B cell (primary cell): ENCODE measurements around the gene ZNF679. TPM values are rescaled to one million over a fixed set of nuclear protein-coding genes. Genes with fewer than 3 reads are reported as not detected.

Experiments used
- ATAC-seq: fragments of 200-7000 bp; cut with Tn5 transposase; one replicate; pipeline ENCODE4 v1.10.0; 2021; ENCODE audit warnings: low read depth, mild to moderate bottlenecking, moderate number of reproducible peaks, moderate library complexity
- CTCF ChIA-PET: fragments of 350-600 bp; sonication (Branson Sonifier 250); formaldehyde crosslinking; loops from one replicate; lab custom pipeline; 2021; ENCODE audit warnings: antibody characterized with exemption, inconsistent platforms; lab: Charles Lee
- POLR2A ChIA-PET: fragments of 350-600 bp; sonication (Branson Sonifier 250); formaldehyde crosslinking; loops from one replicate; lab custom pipeline; 2021; ENCODE audit warnings: antibody characterized with exemption; lab: Charles Lee
- DNase-seq: peaks from one replicate; pipeline ENCODE4 v3.0.0; 2013
- H2AFZ ChIP-seq: 2 replicates; pipeline ENCODE4 v1.6.1; 2012; ENCODE audit warnings: mild to moderate bottlenecking, low read depth, low read length; ENCODE audit not compliant: insufficient read depth, poor library complexity, severe bottlenecking
- H3K27ac ChIP-seq, 2 donors: 1 replicate in 1 of 2; 2 replicates in 1 of 2; pipeline ENCODE4 v1.5.1; 2012 to 2013; ENCODE audit warnings: low read length in 2 of 2, mild to moderate bottlenecking in 2 of 2, moderate library complexity in 1 of 2
- H3K27me3 ChIP-seq, 4 experiments: fragments of 200-600 bp in 1 of 4; sonication (generic) in 1 of 4; replicated peaks in 1 of 4; 1 replicate in 2 of 4; 2 replicates in 2 of 4; pipeline versions ENCODE4 v1.6.1 to v1.7.0; 2013 to 2016; ENCODE audit warnings: low read length in 3 of 4, mild to moderate bottlenecking in 2 of 4, mixed read lengths in 1 of 4, moderate library complexity in 1 of 4; ENCODE audit not compliant: insufficient read depth in 4 of 4, control insufficient read depth in 3 of 4; ENCODE audit errors: control extremely low read depth in 1 of 4
- H3K36me3 ChIP-seq, 2 experiments: replicated peaks in 1 of 2; 1 replicate in 1 of 2; 2 replicates in 1 of 2; pipeline versions ENCODE4 v1.6.1 to v1.7.1; 2013; ENCODE audit warnings: low read length in 1 of 2; ENCODE audit not compliant: insufficient read depth in 2 of 2, control insufficient read depth in 1 of 2; ENCODE audit errors: control extremely low read depth in 1 of 2, extremely low read depth in 1 of 2
- H3K4me1 ChIP-seq, 2 donors: fragments of 200-600 bp in 1 of 2; sonication (generic) in 1 of 2; 1 replicate in 1 of 2; 2 replicates in 1 of 2; pipeline versions ENCODE4 v1.5.1 to v1.6.1; 2013 to 2017; ENCODE audit warnings: low read length in 2 of 2; ENCODE audit not compliant: control insufficient read depth in 2 of 2, insufficient read depth in 2 of 2
- H3K4me2 ChIP-seq: replicated peaks from 2 replicates; pipeline ENCODE3; 2012; ENCODE audit warnings: mild to moderate bottlenecking, low read depth, low read length; ENCODE audit not compliant: poor library complexity, severe bottlenecking
- H3K4me3 ChIP-seq, 5 experiments: fragments of 200-600 bp in 1 of 5; sonication (generic) in 1 of 5; 1 replicate in 3 of 5; 2 replicates in 2 of 5; pipeline versions ENCODE4 v1.5.1 to v1.7.0; 2011 to 2016; ENCODE audit warnings: low read length in 4 of 5, mild to moderate bottlenecking in 4 of 5, low read depth in 2 of 5, control low read depth in 1 of 5, moderate library complexity in 1 of 5; ENCODE audit not compliant: insufficient read depth in 1 of 5; ENCODE audit errors: control extremely low read depth in 1 of 5, extremely low read depth in 1 of 5
- H3K79me2 ChIP-seq: fragments of 200-600 bp; sonication (generic); one replicate; pipeline ENCODE4 v1.6.0; 2016; ENCODE audit warnings: low read length; ENCODE audit not compliant: control insufficient read depth, insufficient read depth
- H3K9ac ChIP-seq: fragments of 200-600 bp; sonication (generic); 2 replicates; pipeline ENCODE4 v1.6.1; 2017; ENCODE audit warnings: mild to moderate bottlenecking, low read length, moderate library complexity
- H3K9me3 ChIP-seq, 3 donors: one replicate each; pipeline versions ENCODE4 v1.6.1 to v1.7.1; 2013; ENCODE audit warnings: low read length in 2 of 3; ENCODE audit not compliant: control insufficient read depth in 2 of 3, insufficient read depth in 1 of 3; ENCODE audit errors: control extremely low read depth in 1 of 3
- H4K20me1 ChIP-seq: 2 replicates; pipeline ENCODE4 v1.6.0; 2012; ENCODE audit warnings: mild to moderate bottlenecking, low read length; ENCODE audit not compliant: insufficient read depth, control insufficient read depth, poor library complexity, severe bottlenecking
- H3K27ac Mint-ChIP-seq: one replicate; pipeline ENCODE4 v1.8.0; 2021; ENCODE audit warnings: mixed read lengths
- H3K27me3 Mint-ChIP-seq: one replicate; pipeline ENCODE4 v1.8.0; 2021; ENCODE audit warnings: mixed read lengths
- H3K4me1 Mint-ChIP-seq: one replicate; pipeline ENCODE4 v1.8.0; 2021; ENCODE audit warnings: mixed read lengths
- H3K4me3 Mint-ChIP-seq: one replicate; pipeline ENCODE4 v1.8.0; 2021; ENCODE audit warnings: mixed read lengths
- H3K9me3 Mint-ChIP-seq: one replicate; pipeline ENCODE4 v1.8.0; 2022; ENCODE audit warnings: mixed read lengths; ENCODE audit not compliant: insufficient read depth
- EZH2 ChIP-seq: IDR thresholded peaks from 2 replicates; pipeline ENCODE4 v1.6.1; 2012; ENCODE audit warnings: borderline replicate concordance, low read depth, mild to moderate bottlenecking, moderate library complexity, low read length; ENCODE audit not compliant: insufficient read depth, poor library complexity, severe bottlenecking
- WGBS: methylation state at CpG from one replicate; pipeline ENCODE4 v1.1.5; 2013; ENCODE audit warnings: missing lambda C conversion rate; ENCODE audit not compliant: insufficient coverage; 5-methylcytosine and 5-hydroxymethylcytosine counted together
- intact Hi-C: fragments of 100-400 bp; cut with micrococcal nuclease; formaldehyde crosslinking; loops from one replicate; pipeline ENCODE4 v1.10.0; 2022
- polyA plus RNA-seq: library from polyadenylated mRNA; depleted of rRNA; stranded (reverse); fragments of >200 nt; gene quantifications from 2 replicates; pipeline ENCODE4 v1.2.3, GENCODE V29; 2012
- total RNA-seq, 2 donors: library from RNA; stranded (reverse); fragments of 120-200 nt in 1 of 2; gene quantifications; 1 replicate in 1 of 2; 2 replicates in 1 of 2; pipeline versions ENCODE4 v1.2.3 to v1.2.4, GENCODE V29; 2013 to 2022
- TF ChIP-seq, protein P1 (sequence below): fragments of 200-600 bp; IDR thresholded peaks from one replicate; pipeline ENCODE4 v1.8.0; 2022; ENCODE audit warnings: antibody characterized with exemption, mild to moderate bottlenecking

Gene ZNF679
- total and polyA plus RNA-seq, 2 donors (not counting 1 experiment from before 2014, with no cell fraction given) = not detected

DNA sequence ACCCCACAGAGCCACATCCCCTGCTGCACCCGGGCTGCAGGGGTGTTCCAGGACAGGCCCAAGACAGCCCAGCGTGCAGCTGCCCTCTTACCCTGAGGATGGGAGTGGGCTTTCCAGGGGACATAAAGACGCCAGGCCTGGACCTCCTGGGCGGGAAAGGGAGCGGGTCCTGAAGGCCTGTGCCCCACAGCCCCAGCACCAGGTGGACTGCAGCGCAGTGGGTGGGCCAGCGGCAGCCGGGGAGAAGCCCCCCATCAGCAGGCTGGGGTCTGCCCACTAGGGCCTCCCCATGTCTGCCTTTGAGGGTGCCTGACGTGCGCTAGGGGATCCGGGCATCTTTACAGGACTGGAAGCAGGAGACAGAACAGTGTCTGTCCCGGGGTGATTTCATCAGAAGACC lies 43.9 kb upstream of the ZNF679 start:
- WGBS = 95% methylated on average over 12 of the region's 12 CpGs
- no peaks in the 10 kb centered on the region for H3K79me2 ChIP-seq
- no peak for ATAC-seq
- peaks cover 0 to 50% (median 6%) of the 10 kb centered on the region in 3 donors for H3K9me3 ChIP-seq
- H3K27ac Mint-ChIP-seq = no peak overlapping the region
- ChIA-PET CTCF (no interaction called here), POLR2A (no interaction called here)
- H3K4me3 ChIP-seq = no peak overlapping the region
- no peaks in the 10 kb centered on the region for H3K4me1 Mint-ChIP-seq
- H4K20me1 ChIP-seq = no peaks in the 10 kb centered on the region
- H3K9ac ChIP-seq = no peak overlapping the region
- no peaks in the 10 kb centered on the region for H3K27me3 ChIP-seq
- H3K4me2 ChIP-seq = no peak overlapping the region
- no peaks in the 10 kb centered on the region for H3K4me1 ChIP-seq
- no peak overlapping the region for H3K4me3 Mint-ChIP-seq
- no peaks in the 10 kb centered on the region for H3K36me3 ChIP-seq
- H3K27me3 Mint-ChIP-seq = no peaks in the 10 kb centered on the region
- TF ChIP-seq EZH2 = no peak
- H2AFZ ChIP-seq = no peak overlapping the region
- DNase-seq = no peak
- intact Hi-C loops = no loop called here
- no peak overlapping the region for H3K27ac ChIP-seq
- peaks cover 22% of the 10 kb centered on the region for H3K9me3 Mint-ChIP-seq

DNA sequence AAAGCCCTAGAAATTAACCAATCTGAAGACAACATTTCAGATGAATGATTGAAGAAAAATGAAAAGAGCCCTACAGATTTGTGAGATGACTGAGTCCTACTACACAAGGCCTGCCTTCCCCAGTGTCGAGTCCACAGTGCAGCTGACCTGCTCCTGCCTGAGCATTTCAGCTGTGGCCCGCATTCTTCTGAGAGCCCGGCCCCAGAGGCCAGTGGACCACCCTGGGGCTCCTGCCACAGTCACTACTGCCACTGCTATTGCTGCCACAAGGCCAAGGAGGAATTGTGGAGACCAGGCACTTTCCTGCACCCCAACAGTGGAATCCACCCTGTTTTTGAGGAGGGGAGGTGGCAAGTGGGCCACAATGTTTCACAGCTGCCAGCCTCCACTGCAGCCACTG lies 40.9 kb upstream of the ZNF679 start:
- DNase-seq (no peak), ATAC-seq (no peak)
- Histone ChIP-seq H3K79me2 (no peaks in the 10 kb centered on the region), H3K27ac (no peak overlapping the region), H3K9me3 (peaks cover 0 to 49% (median 3%) of the 10 kb centered on the region in 3 donors), H3K27me3 (no peaks in the 10 kb centered on the region), H2AFZ (no peak overlapping the region), H3K4me1 (no peaks in the 10 kb centered on the region), H3K36me3 (no peaks in the 10 kb centered on the region), H4K20me1 (no peaks in the 10 kb centered on the region), H3K4me2 (no peak overlapping the region), H3K9ac (no peak overlapping the region), H3K4me3 (no peak overlapping the region)
- Mint-ChIP-seq H3K4me3 (no peak overlapping the region), H3K4me1 (no peaks in the 10 kb centered on the region), H3K27me3 (no peaks in the 10 kb centered on the region), H3K9me3 (peaks cover 16% of the 10 kb centered on the region), H3K27ac (no peak overlapping the region)
- intact Hi-C loops = no loop called here
- 50% methylated on average over 3 of the region's 3 CpGs for WGBS
- POLR2A ChIA-PET = no interaction called here
- CTCF ChIA-PET = no interaction called here
- TF ChIP-seq, protein P1, sequence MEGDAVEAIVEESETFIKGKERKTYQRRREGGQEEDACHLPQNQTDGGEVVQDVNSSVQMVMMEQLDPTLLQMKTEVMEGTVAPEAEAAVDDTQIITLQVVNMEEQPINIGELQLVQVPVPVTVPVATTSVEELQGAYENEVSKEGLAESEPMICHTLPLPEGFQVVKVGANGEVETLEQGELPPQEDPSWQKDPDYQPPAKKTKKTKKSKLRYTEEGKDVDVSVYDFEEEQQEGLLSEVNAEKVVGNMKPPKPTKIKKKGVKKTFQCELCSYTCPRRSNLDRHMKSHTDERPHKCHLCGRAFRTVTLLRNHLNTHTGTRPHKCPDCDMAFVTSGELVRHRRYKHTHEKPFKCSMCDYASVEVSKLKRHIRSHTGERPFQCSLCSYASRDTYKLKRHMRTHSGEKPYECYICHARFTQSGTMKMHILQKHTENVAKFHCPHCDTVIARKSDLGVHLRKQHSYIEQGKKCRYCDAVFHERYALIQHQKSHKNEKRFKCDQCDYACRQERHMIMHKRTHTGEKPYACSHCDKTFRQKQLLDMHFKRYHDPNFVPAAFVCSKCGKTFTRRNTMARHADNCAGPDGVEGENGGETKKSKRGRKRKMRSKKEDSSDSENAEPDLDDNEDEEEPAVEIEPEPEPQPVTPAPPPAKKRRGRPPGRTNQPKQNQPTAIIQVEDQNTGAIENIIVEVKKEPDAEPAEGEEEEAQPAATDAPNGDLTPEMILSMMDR = no peak
- TF ChIP-seq EZH2 = no peak
